ENCODE measurements around the gene ATF7IP.
"Not testable (repeated sequence)": the region's sequence is repeated elsewhere in the genome, so short reads cannot be mapped to it uniquely, and the experiment has no call there.

ATF7IP gene

GRCh38 chr12:14369311-14369710, 3.8 kb downstream of the ATF7IP start:
- no peak for DNase-seq

DNA sequence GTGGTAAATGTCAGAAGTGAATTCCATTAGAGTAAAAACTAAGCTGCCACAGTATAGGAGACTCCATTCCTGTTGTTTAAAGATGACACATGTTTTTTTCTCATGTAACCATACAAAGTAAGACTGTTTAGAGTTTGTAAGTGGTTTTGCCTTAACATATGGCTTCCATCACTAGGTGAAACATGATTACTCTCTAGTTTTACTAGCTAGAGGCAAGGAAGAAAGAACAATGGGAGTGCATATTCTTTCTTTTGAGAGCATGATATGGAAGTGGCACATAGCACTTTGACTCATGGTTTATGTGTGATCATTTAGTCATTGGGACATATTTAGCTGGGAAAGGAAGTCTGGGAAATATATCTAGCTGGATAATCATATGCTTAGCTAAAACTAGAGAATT, 7.7 kb downstream of the ATF7IP start:
- DNase-seq, result no peak

DNA sequence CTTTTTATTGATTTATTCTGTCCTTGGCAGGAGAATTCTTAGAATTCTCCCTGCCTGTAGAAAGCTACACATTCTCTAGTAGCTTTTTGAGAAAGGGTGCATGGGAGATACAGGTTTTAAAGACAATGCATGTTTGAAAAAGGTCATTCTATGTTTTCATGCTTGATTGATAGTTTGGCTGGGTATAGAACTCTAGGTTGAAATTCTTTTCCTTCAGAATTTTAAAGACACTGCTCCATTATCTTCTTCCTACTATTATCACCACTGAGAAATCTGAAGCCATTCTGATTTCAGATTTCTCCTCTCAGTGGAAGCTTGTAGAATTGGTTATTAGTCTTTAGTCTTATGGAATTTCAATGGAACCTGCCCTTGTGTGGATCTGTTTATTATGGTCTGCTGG, 14.0 kb downstream of the ATF7IP start:
- DNase-seq, result no peak

DNA sequence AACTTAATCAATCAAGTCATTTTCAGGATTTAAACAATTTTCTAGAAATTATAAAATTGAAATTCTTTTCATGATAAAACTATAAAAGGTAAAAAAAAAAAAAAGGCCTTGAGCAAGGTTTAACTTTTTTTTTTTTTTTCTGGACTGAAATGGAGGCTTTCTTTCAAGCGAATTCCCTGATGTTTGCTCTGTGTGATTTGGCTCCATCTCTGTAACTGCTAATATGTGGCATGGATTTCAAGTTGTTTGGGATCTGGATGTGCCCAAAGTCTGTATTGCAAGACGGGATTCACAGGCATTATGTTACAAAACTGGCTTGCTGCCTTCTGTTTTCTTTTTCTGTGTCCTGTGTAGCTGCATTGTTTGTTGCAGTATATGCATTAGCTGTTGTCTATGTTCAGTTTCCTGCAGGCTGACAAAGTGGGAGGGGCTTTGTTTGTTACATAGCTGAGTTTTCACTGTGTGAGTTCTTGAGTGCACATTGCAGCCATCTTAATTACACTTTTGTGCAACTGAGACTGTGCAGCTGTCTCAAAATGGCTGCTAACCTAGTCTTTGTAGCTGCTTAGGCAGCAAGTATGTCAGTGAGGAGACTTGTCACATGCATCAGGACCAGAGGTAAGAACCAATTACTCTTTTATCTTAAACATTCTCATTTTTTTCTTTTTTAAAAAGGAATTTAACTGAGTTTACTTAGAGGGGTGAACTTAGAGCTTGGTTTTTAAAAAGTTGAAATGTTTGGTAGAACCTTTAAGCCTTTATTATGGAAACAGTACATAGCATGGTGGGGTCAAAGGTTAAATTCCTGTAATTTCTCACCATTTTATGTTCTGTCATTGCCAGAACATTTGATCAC, 19.5 kb downstream of the ATF7IP start:
- no peak for DNase-seq

GRCh38 chr12:14387219-14387871, 21.9 kb downstream of the ATF7IP start:
- no peak for DNase-seq

DNA sequence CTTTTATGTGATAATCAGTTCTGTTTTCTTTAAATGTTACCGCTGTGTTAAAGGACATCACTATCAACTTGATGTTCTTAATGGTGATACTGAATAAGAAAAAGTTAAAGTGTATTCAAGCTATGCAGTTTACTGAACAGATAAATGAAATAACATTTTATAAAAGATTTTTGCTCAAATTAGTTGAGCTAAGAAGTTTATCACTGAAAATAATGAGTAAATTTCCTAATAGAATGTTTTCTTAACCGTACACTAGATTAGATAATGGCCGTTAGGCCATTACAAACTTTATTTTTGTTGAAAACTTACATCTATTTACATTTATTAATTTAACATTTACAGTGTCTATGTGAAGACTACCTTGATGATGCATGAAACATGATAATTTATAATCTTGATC, 25.0 kb downstream of the ATF7IP start:
- DNase-seq, result no peak

DNA sequence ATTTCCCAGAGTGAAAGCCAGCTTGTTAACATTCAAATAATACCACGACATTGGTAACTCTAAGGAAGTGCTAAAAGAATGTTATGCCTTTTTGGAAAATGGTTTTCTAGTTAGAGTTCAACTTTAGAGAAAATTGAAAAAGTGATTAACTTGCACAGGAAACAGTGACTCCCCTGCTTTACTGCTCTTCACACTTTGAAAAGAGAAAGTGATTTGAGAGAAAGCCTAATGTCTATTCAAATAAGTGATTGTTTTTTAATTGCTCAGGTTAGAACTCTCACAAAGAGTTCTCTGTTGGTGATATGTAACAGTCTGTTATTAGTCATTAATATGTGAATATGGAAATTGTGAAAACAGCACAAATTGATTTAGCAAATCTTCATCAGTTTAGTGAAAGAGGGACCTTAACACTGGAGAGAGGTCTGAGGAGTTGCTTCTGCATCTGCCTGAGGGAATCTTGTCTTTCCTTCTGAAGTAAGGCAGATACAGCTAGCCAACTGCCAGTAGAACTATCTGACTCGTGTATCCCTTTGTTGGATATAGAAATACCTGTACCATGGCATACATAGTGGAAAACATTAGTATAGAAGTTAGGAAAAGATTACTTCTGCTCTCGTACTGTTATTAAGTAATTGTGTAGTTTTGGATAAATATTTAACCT, 25.5 kb downstream of the ATF7IP start:
- DNase-seq, result no peak

- DNase-seq, result no peak
Observed at GRCh38 chr12:14393751-14394150, 28.3 kb downstream of the ATF7IP start.

- no peak for DNase-seq
Observed at GRCh38 chr12:14394317-14395073, 29.0 kb downstream of the ATF7IP start.

GRCh38 chr12:14395074-14395778, 29.7 kb downstream of the ATF7IP start:
- no peak for DNase-seq

GRCh38 chr12:14396071-14396470, 30.6 kb downstream of the ATF7IP start:
- no peak for DNase-seq

- no peak for DNase-seq
Observed at GRCh38 chr12:14399871-14400270, 34.4 kb downstream of the ATF7IP start.

- no peak for DNase-seq
Observed at GRCh38 chr12:14400599-14400998, 35.1 kb downstream of the ATF7IP start.

- not testable (repeated sequence) for DNase-seq
Observed at GRCh38 chr12:14401267-14401666, 35.8 kb downstream of the ATF7IP start.

DNA sequence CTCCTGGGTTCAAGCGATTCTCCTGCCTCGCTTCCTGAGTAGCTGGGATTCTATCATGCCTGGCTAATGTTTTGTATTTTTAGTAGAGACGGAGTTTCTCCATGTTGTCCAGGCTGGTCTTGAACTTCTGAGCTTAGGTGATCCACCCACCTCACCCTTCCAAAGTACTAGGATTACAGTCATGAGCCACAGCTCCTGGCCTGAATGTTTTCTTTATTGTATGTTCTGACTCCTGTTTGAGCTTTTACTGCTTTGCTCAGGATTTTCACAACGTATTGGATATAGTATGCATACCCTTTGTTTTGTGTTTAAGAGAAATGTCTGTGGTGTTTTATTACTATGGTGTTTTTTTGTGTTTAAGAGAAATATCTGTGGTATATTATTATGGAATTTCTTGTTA, 37.2 kb downstream of the ATF7IP start:
- no peak for DNase-seq

DNA sequence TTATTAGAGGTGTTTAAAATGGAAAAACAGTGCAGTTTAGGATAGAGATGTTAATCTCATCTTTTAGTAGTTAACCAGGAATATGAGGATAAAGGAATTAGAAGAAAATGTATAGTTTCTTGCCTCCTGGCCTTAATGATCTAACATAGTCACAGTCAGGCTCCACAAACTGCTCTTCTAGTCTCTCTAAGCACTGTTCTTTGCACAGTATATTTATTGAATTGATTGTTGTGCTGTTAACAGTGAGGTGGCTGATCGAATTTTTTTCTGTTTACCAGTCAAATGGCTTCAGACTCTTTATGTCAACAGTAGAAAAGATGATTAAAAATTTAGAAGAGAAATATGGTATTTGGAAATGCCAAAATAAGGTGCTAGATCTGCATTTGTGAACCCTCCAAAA, 37.8 kb downstream of the ATF7IP start:
- DNase-seq, result no peak

DNA sequence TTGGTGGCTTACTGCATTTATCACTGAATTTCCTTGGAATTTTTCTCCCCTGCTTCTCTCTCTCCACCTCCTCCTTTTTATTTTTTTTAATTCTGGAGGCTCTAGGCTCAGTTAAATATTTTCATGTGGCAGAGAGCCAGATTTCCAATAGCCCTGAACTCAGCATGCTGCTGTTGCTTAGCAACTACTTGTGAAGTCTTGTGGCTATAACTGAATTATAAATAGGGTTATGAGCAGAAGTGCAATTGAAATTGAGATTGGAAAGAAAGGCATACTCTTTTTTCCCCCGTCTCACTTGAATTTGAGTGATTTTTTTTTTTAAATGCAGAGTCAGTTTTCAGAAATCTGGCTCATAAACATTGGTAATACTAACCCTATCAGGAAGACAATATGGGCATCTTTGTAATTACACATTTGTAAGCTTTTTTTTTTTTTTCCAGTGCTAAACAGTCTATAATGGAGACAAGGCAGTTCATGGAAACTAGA, 38.3 kb downstream of the ATF7IP start:
- DNase-seq, result no peak

GRCh38 chr12:14405407-14405806, 39.9 kb downstream of the ATF7IP start:
- DNase-seq, result not testable (repeated sequence)

GRCh38 chr12:14408208-14408607, 42.7 kb downstream of the ATF7IP start:
- no peak for DNase-seq

DNA sequence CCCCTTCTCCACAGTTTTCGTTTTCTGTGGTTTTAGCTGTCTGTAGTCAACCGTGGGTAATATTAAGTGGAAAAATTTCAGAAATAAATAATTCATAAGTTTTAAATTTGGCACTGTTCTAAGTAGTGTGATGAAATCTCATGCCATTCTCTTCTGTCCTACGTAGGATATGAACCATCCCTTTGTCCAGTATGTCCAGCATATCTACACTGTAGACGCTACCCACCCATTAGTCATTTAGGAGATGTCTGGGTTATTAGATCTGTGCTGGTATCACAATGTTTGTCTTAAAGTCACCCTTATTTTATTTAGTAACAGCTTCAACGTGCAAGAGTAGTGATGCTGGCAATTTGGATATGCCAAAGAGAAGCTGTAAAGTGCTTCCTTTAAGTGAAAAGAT, 44.7 kb downstream of the ATF7IP start:
- no peak for DNase-seq

DNA sequence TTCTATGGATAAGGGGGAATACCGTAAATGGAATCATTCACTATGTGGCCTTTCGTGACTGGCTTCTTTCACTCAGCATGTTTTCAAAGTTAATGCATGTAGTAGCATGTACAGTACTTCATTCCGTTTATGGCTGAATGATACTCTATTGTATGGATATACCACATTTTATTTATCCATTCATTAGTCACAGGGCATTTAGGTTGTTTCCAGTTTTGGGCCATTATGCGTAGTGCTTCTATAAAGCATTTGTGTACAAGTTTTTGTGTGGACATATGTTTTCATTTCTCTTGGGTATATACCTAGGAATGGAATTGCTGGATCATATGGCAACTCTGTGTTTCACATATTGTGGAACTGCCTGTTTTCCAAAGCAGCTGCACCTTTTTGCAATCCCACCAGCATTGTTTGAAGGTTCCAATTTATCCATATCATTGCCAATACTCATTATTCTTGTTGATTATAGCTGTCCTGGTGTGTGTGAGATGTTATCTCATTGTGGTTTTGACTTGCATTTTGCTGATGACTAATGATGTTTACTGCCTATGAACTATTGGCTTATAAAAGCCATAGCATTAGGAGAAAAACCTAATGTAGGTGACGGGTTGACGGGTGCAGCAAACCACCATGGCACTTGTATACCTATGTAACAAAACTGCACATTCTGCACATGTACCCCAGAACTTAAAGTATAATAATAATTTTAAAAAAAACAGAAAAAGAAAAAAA, 45.5 kb downstream of the ATF7IP start:
- DNase-seq, result no peak

- DNase-seq, result no peak
Observed at GRCh38 chr12:14416658-14417057, 51.2 kb downstream of the ATF7IP start.

Measured in activated gamma-delta T cell (primary cell).